ENCODE data around the gene DMD.
"Not testable (repeated sequence)": the region's sequence is repeated elsewhere in the genome, so short reads cannot be mapped to it uniquely, and the experiment has no call there.

Gene DMD
- total RNA-seq: 0.97 to 15.3 (median 3.4) reads per million in 17 experiments

GRCh38 chrX:33211356-33212260 is at the start of gene DMD:
DMD (minus strand) TSS chrX:33211549; CDS start chrX:33211312, 237 bp downstream.
- no peak for DNase-seq

- DNase-seq: no peak
Measured at GRCh38 chrX:33252306-33252825, 41.0 kb upstream of the DMD start.

- no peak for DNase-seq
Measured at GRCh38 chrX:33218819-33219218, 7.5 kb upstream of the DMD start.

GRCh38 chrX:33210156-33210555 is 1.2 kb downstream of the DMD start:
- no peak for DNase-seq

- DNase-seq: no peak
Measured at GRCh38 chrX:33207056-33207455, 4.3 kb downstream of the DMD start.

GRCh38 chrX:33205321-33205720 is 6.0 kb downstream of the DMD start:
- no peak for DNase-seq

- DNase-seq: no peak
Measured at GRCh38 chrX:33204889-33205288, 6.5 kb downstream of the DMD start.

GRCh38 chrX:33198561-33199279 is 12.6 kb downstream of the DMD start:
- no peak for DNase-seq

GRCh38 chrX:33195698-33196097 is 15.7 kb downstream of the DMD start:
- no peak for DNase-seq

- no peak for DNase-seq
Measured at GRCh38 chrX:33194876-33195433, 16.4 kb downstream of the DMD start.

- no peak for DNase-seq
Measured at GRCh38 chrX:33194289-33194688, 17.1 kb downstream of the DMD start.

- no peak for DNase-seq
Measured at GRCh38 chrX:33190016-33190415, 21.3 kb downstream of the DMD start.

GRCh38 chrX:33188881-33189280 is 22.5 kb downstream of the DMD start:
- no peak for DNase-seq

GRCh38 chrX:33188286-33188685 is 23.1 kb downstream of the DMD start:
- no peak for DNase-seq

GRCh38 chrX:33184803-33185202 is 26.5 kb downstream of the DMD start:
- DNase-seq: not testable (repeated sequence)

- no peak for DNase-seq
Measured at GRCh38 chrX:33183361-33183760, 28.0 kb downstream of the DMD start.

- no peak for DNase-seq
Measured at GRCh38 chrX:33178690-33179089, 32.7 kb downstream of the DMD start.

GRCh38 chrX:33178218-33178617 is 33.1 kb downstream of the DMD start:
- DNase-seq: no peak

- no peak for DNase-seq
Measured at GRCh38 chrX:33175201-33175600, 36.1 kb downstream of the DMD start.

- no peak for DNase-seq
Measured at GRCh38 chrX:33171041-33171440, 40.3 kb downstream of the DMD start.

- no peak for DNase-seq
Measured at GRCh38 chrX:33161829-33162228, 49.5 kb downstream of the DMD start.

- no peak for DNase-seq
Measured at GRCh38 chrX:33160273-33160672, 51.1 kb downstream of the DMD start.

GRCh38 chrX:33156152-33156726 is 55.1 kb downstream of the DMD start:
- no peak for DNase-seq

Data from suppressor macrophage (primary cell).